PC-3 (cell line): Measurements from ENCODE around the gene MACO1. TPM values are rescaled to one million over a fixed set of nuclear protein-coding genes. Genes with fewer than 3 reads are reported as not detected.

Experiments used
- ATAC-seq: fragments of 200-7000 bp; cut with Tn5 transposase; 2 replicates; pipeline ENCODE4 v1.9.1; 2020; ENCODE audit warnings: mild to moderate bottlenecking, moderate library complexity
- BruUV-seq: library from RNA; stranded (reverse); fragments of 400-500 nt; replicated peaks from 2 replicates; lab custom pipeline; 2021; lab: Mats Ljungman, UMichigan
- CTCF ChIA-PET: fragments of 300-600 bp; sonication (Branson Sonifier 250); formaldehyde crosslinking; loops from one replicate; lab custom pipeline; 2022; ENCODE audit warnings: antibody characterized with exemption; lab: Charles Lee
- POLR2A ChIA-PET: fragments of 300-600 bp; sonication (Branson Sonifier 250); formaldehyde crosslinking; loops from one replicate; lab custom pipeline; 2022; ENCODE audit warnings: antibody characterized with exemption; ENCODE audit not compliant: unreplicated experiment; lab: Charles Lee
- DNase-seq: peaks from one replicate; pipeline ENCODE4 v3.0.0-alpha.2; 2015
- H2AFZ ChIP-seq: fragments of 300-600 bp; sonication (generic); 2 replicates; pipeline ENCODE4 v1.6.0; 2016; ENCODE audit warnings: antibody characterized with exemption, low read length
- H3F3A ChIP-seq: fragments of 300-600 bp; sonication (generic); one replicate; pipeline ENCODE4 v1.6.0; 2017; ENCODE audit warnings: antibody characterized with exemption, low read length, control low read depth, mild to moderate bottlenecking; ENCODE audit not compliant: unreplicated experiment
- H3K27ac ChIP-seq: fragments of 300-600 bp; sonication (generic); 2 replicates; pipeline ENCODE4 v1.5.1; 2016; ENCODE audit warnings: mild to moderate bottlenecking, low read length
- H3K27me3 ChIP-seq: fragments of 300-600 bp; sonication (generic); 2 replicates; pipeline ENCODE4 v1.6.1; 2016; ENCODE audit warnings: low read length, mixed read lengths
- H3K36me3 ChIP-seq: fragments of 300-600 bp; sonication (generic); 2 replicates; pipeline ENCODE4 v1.6.1; 2016; ENCODE audit warnings: low read depth, mixed run types, low read length, mixed read lengths
- H3K4me1 ChIP-seq: fragments of 300-600 bp; sonication (generic); 2 replicates; pipeline ENCODE4 v1.5.1; 2016; ENCODE audit warnings: low read length; ENCODE audit not compliant: insufficient read depth
- H3K4me2 ChIP-seq: fragments of 300-600 bp; sonication (generic); 2 replicates; pipeline ENCODE4 v1.6.0; 2016; ENCODE audit warnings: low read length
- H3K4me3 ChIP-seq: fragments of 300-600 bp; sonication (generic); 2 replicates; pipeline ENCODE4 v1.5.1; 2016; ENCODE audit warnings: mild to moderate bottlenecking, low read length, mixed read lengths
- H3K79me2 ChIP-seq: fragments of 300-600 bp; sonication (generic); 2 replicates; pipeline ENCODE4 v1.6.1; 2017; ENCODE audit warnings: low read length, mixed read lengths
- H3K9ac ChIP-seq: fragments of 300-600 bp; sonication (generic); 2 replicates; pipeline ENCODE4 v1.6.0; 2016; ENCODE audit warnings: mild to moderate bottlenecking, low read length
- H3K9me2 ChIP-seq: fragments of 300-600 bp; sonication (generic); replicated peaks from 2 replicates; pipeline ENCODE4 v1.6.1; 2016; ENCODE audit warnings: mixed run types, low read length, mixed read lengths
- H3K9me3 ChIP-seq: fragments of 300-600 bp; sonication (generic); 2 replicates; pipeline ENCODE4 v1.6.1; 2016; ENCODE audit warnings: low read length, mixed read lengths
- H4K20me1 ChIP-seq: fragments of 300-600 bp; sonication (generic); 2 replicates; pipeline ENCODE4 v1.6.1; 2016; ENCODE audit warnings: low read length, mixed read lengths
- CTCF ChIP-seq: fragments of 300-600 bp; sonication (generic); conservative IDR thresholded peaks from 2 replicates; pipeline ENCODE4 v1.5.1; 2017; ENCODE audit warnings: antibody characterized with exemption, low read depth, mild to moderate bottlenecking, low read length
- EZH2 ChIP-seq: fragments of 300-600 bp; sonication (generic); IDR thresholded peaks from one replicate; pipeline ENCODE4 v1.6.1; 2017; ENCODE audit warnings: antibody characterized with exemption, mild to moderate bottlenecking, low read length; ENCODE audit not compliant: unreplicated experiment
- EZH2phosphoT487 ChIP-seq: fragments of 300-600 bp; sonication (generic); IDR thresholded peaks from 2 replicates; pipeline ENCODE4 v1.6.1; 2018; ENCODE audit warnings: mild to moderate bottlenecking, antibody characterized with exemption, low read length, borderline replicate concordance
- intact Hi-C: fragments of 100-400 bp; cut with micrococcal nuclease; formaldehyde crosslinking; loops from 2 replicates; pipeline ENCODE4 v1.9.0; 2023
- total RNA-seq: library from RNA; depleted of rRNA; stranded (reverse); fragments of >200 nt; gene quantifications from 2 replicates; pipeline ENCODE4 v1.2.3, GENCODE V29; 2014

Gene MACO1
- total RNA-seq, 1 experiment from 2014 or later = 14.0 TPM

- POLR2A ChIA-PET = interaction anchor here (0.7 kb wide), 1 partner anchor 105 kb away, joined by 3 read pairs; no protein-coding TSS in a partner anchor
- Histone ChIP-seq H3F3A (no peaks in the 10 kb centered on the region), H3K79me2 (no peaks in the 10 kb centered on the region), H3K9me3 (no peaks in the 10 kb centered on the region), H4K20me1 (no peaks in the 10 kb centered on the region), H3K4me2 (no peak overlapping the region), H3K36me3 (peaks cover 5% of the 10 kb centered on the region), H2AFZ (no peak overlapping the region), H3K4me1 (peaks cover 7% of the 10 kb centered on the region), H3K9ac (no peak overlapping the region), H3K4me3 (no peak overlapping the region), H3K9me2 (no peaks in the 10 kb centered on the region), H3K27me3 (no peaks in the 10 kb centered on the region), H3K27ac (no peak overlapping the region)
- DNase-seq (peak; percentile 62), ATAC-seq (peak; percentile 94)
- CTCF ChIA-PET = interaction anchor here (0.7 kb wide), 1 partner anchor 442 kb away, joined by 3 read pairs; no protein-coding TSS in a partner anchor
- BruUV-seq = no TSS peak
- intact Hi-C loops = loop anchor here (5.0 kb wide), 1 partner anchor 71 kb away; the partner anchor contains the start of gene MACO1
- TF ChIP-seq CTCF (peak; percentile 78), EZH2 (no peak)
Observed at GRCh38 chr1:25503551-25504426, 73.1 kb downstream of the MACO1 start.

- ATAC-seq = no peak
- no peaks in the 10 kb centered on the region for H4K20me1 ChIP-seq
- no peaks in the 10 kb centered on the region for H3K27me3 ChIP-seq
- no peak overlapping the region for H3K27ac ChIP-seq
- no peaks in the 10 kb centered on the region for H3K9me2 ChIP-seq
- TSS peak; percentile 18 for BruUV-seq
- no peak overlapping the region for H3K4me3 ChIP-seq
- no peak for DNase-seq
- intact Hi-C loops = loop anchor here (5.0 kb wide), 1 partner anchor 73 kb away; the partner anchor contains the start of gene MACO1
- no peak overlapping the region for H3K9ac ChIP-seq
- H3K9me3 ChIP-seq = no peaks in the 10 kb centered on the region
- no peak overlapping the region for H2AFZ ChIP-seq
- ChIA-PET CTCF (interaction anchor here (0.5 kb wide), 1 partner anchor 64 kb away, joined by 3 read pairs; no protein-coding TSS in a partner anchor), POLR2A (interaction anchor here (0.6 kb wide), 1 partner anchor 14 kb away, joined by 3 read pairs; no protein-coding TSS in a partner anchor)
- H3F3A ChIP-seq = no peaks in the 10 kb centered on the region
- H3K36me3 ChIP-seq = no peaks in the 10 kb centered on the region
- no peak overlapping the region for H3K4me2 ChIP-seq
- no peaks in the 10 kb centered on the region for H3K79me2 ChIP-seq
- H3K4me1 ChIP-seq = peaks cover 7% of the 10 kb centered on the region
- TF ChIP-seq CTCF = no peak
- no peak for TF ChIP-seq EZH2phosphoT487
- TF ChIP-seq EZH2 = no peak
Observed at GRCh38 chr1:25504706-25505595, 74.3 kb downstream of the MACO1 start.
